ENCODE results near the gene NRDC.

Gene NRDC

DNA sequence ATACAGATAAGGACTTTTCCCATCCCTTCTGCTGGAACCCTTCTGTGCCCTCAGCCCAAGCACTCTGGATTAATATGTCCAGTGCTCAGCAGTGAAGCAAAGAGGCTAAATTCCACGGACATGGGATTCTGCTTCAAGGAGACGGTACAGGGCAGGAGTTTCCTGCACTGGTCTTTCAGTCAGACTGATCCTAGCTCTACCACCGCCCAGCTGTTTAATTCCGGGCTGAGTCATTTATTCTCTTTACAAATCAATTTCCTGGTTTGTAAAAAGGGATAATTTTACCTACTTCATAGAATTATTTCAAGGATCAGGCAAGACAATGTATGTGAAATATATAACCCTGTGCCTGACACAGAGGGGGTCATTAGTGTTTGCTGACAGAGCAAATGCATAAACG lies 41.6 kb upstream of the NRDC start:
- in situ Hi-C loops (cut with HindIII; ENCODE audit: low sequenced_read_pairs), result no loop called here
- H3K4me3 ChIP-seq (ENCODE audit: low read depth, low read length), result no peak overlapping the region
- TF ChIP-seq CTCF (IDR thresholded peaks at IDR 0.05; ENCODE audit: low read depth, low read length), result no peak

GRCh38 chr1:51919684-51920083 lies 41.2 kb upstream of the NRDC start:
- no peak for DNase-seq (ENCODE audit: low read depth, low spot score)
- no peak overlapping the region for H3K4me3 ChIP-seq (ENCODE audit: low read depth, low read length)
- in situ Hi-C loops (cut with HindIII; ENCODE audit: low sequenced_read_pairs), result no loop called here
- no peak for TF ChIP-seq CTCF (IDR thresholded peaks at IDR 0.05; ENCODE audit: low read depth, low read length)

More for the DNA sequence above, 41.6 kb upstream of the NRDC start:
- DNase-seq (ENCODE audit: low read depth, low spot score), result no peak

GRCh38 chr1:51916587-51917405 lies 38.3 kb upstream of the NRDC start:
- no peak overlapping the region for H3K4me3 ChIP-seq (ENCODE audit: low read depth, low read length)
- in situ Hi-C loops (cut with HindIII; ENCODE audit: low sequenced_read_pairs), result no loop called here
- no peak for DNase-seq (ENCODE audit: low read depth, low spot score)
- no peak for TF ChIP-seq CTCF (IDR thresholded peaks at IDR 0.05; ENCODE audit: low read depth, low read length)

DNA sequence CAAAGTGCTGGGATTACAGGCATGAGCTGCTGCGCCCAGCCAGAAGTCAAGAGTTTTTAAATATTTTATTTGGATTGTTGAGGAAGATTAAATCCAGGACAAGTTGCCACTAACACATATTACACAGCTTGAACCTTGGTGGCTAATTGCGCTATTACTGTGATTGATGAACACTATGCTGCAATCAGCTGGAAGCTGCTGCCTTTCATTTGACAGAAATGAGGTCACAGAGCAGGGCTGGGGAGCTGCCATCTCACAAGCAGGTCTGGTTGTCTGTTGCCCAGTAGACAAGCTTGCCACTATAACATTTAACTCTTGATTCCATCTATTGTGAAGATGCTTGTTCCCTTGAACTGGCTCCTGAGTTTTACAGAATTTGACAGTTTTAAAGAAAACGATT lies 37.4 kb upstream of the NRDC start:
- in situ Hi-C loops (cut with HindIII; ENCODE audit: low sequenced_read_pairs), result no loop called here
- H3K4me3 ChIP-seq (ENCODE audit: low read depth, low read length), result no peak overlapping the region
- DNase-seq (ENCODE audit: low read depth, low spot score), result no peak
- no peak for TF ChIP-seq CTCF (IDR thresholded peaks at IDR 0.05; ENCODE audit: low read depth, low read length)

DNA sequence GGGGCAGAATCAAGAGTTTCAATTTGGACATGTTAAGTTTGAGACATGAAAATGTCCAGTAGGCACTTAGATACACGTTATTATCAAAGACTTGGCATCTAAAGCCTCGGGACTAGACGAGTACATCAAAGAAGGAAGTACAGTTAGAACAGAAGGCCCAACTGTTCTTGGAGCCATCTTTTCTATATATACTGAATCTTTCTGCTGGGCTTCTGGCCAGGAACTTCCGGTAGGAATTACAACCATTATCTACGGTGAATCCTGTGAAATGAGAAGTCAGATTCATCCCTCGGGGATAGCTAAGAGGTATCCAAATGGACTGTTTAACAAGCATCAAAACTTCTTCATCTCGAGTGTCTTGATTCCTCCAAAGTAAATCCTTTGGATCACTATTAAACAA lies 34.4 kb upstream of the NRDC start:
- no peak overlapping the region for H3K4me3 ChIP-seq (ENCODE audit: low read depth, low read length)
- TF ChIP-seq CTCF (IDR thresholded peaks at IDR 0.05; ENCODE audit: low read depth, low read length), result no peak
- in situ Hi-C loops (cut with HindIII; ENCODE audit: low sequenced_read_pairs), result no loop called here
- DNase-seq (ENCODE audit: low read depth, low spot score), result no peak

- DNase-seq (ENCODE audit: low read depth, low spot score), result no peak
- in situ Hi-C loops (cut with HindIII; ENCODE audit: low sequenced_read_pairs), result no loop called here
- TF ChIP-seq CTCF (IDR thresholded peaks at IDR 0.05; ENCODE audit: low read depth, low read length), result no peak
- no peak overlapping the region for H3K4me3 ChIP-seq (ENCODE audit: low read depth, low read length)
Measured at GRCh38 chr1:51910221-51911000, 31.9 kb upstream of the NRDC start.
